HEK293 (cell line): ENCODE measurements around the gene GALNT11.

Source experiments
- CTCF ChIA-PET: fragments of 350-600 bp; formaldehyde crosslinking; extraction: SDS; loops from one replicate; lab custom pipeline; 2021; ENCODE audit warnings: antibody characterized with exemption; lab: Yijun Ruan, JAX
- POLR2A ChIA-PET: fragments of 300-600 bp; formaldehyde crosslinking; extraction: SDS; loops from one replicate; lab custom pipeline; 2020; ENCODE audit warnings: antibody characterized with exemption, inconsistent platforms; lab: Yijun Ruan, JAX
- H3K27ac ChIP-seq: fragments of 200-500 bp; sonication (Bioruptor generic); 2 replicates; pipeline ENCODE4 v1.5.1; 2014; ENCODE audit warnings: low read depth, low read length, control low read depth, inconsistent platforms; ENCODE audit errors: extremely low read depth
- H3K36me3 ChIP-seq, 2 experiments: fragments of 200-500 bp in 1 of 2; sonication (Bioruptor generic) in 1 of 2; 1 replicate in 1 of 2; 2 replicates in 1 of 2; pipeline ENCODE4 v1.5.1; 2014 to 2017; ENCODE audit warnings: inconsistent platforms in 2 of 2, low read length in 2 of 2; ENCODE audit not compliant: control insufficient read depth in 2 of 2, insufficient read depth in 1 of 2
- H3K4me1 ChIP-seq: fragments of 200-500 bp; sonication (Bioruptor generic); 2 replicates; pipeline ENCODE4 v1.5.1; 2014; ENCODE audit warnings: mild to moderate bottlenecking, low read length, inconsistent platforms; ENCODE audit not compliant: control insufficient read depth, insufficient read depth
- H3K4me3 ChIP-seq: 2 replicates; pipeline ENCODE4 v1.5.1; 2011; ENCODE audit warnings: low read depth, mild to moderate bottlenecking, control low read depth, low read length, moderate library complexity
- H3K9me3 ChIP-seq: fragments of 200-500 bp; sonication (Bioruptor generic); 2 replicates; pipeline ENCODE4 v1.5.1; 2014; ENCODE audit warnings: low read depth, low read length, inconsistent platforms; ENCODE audit not compliant: control insufficient read depth, insufficient read depth
- FEZF1 ChIP-seq: fragments of 450-650 bp; formaldehyde crosslinking; IDR thresholded peaks from 2 replicates; pipeline ENCODE4 v1.5.1; 2016; ENCODE audit warnings: missing biosample characterization, missing genetic modification characterization
- KLF7 ChIP-seq: fragments of 450-650 bp; formaldehyde crosslinking; IDR thresholded peaks from 2 replicates; pipeline ENCODE4 v1.5.1; 2016; ENCODE audit warnings: missing biosample characterization, missing genetic modification characterization, borderline replicate concordance
- WT1 ChIP-seq: fragments of 450-650 bp; formaldehyde crosslinking; IDR thresholded peaks from 2 replicates; pipeline ENCODE4 v1.5.1; 2016; ENCODE audit warnings: missing biosample characterization, missing genetic modification characterization
- ZBTB17 ChIP-seq: fragments of 450-650 bp; formaldehyde crosslinking; IDR thresholded peaks from 2 replicates; pipeline ENCODE4 v1.5.1; 2016; ENCODE audit warnings: missing biosample characterization, missing genetic modification characterization
- ZNF114 ChIP-seq: fragments of 450-650 bp; formaldehyde crosslinking; IDR thresholded peaks from 2 replicates; pipeline ENCODE4 v1.5.0; 2017; ENCODE audit warnings: missing biosample characterization, missing genetic modification characterization
- ZNF341 ChIP-seq: fragments of 450-650 bp; formaldehyde crosslinking; IDR thresholded peaks from 2 replicates; pipeline ENCODE4; 2016; ENCODE audit warnings: low read depth, missing biosample characterization, missing genetic modification characterization
- ZNF621 ChIP-seq: fragments of 450-650 bp; formaldehyde crosslinking; IDR thresholded peaks from 2 replicates; pipeline ENCODE4 v1.5.1; 2017; ENCODE audit warnings: missing biosample characterization, missing genetic modification characterization
- TF ChIP-seq, protein P1 (sequence below): fragments of 450-650 bp; formaldehyde crosslinking; IDR thresholded peaks from 2 replicates; pipeline ENCODE4 v1.5.1; 2017; ENCODE audit warnings: missing biosample characterization, missing genetic modification characterization
- TF ChIP-seq, protein P2 (sequence below): fragments of 450-650 bp; formaldehyde crosslinking; IDR thresholded peaks from 2 replicates; pipeline ENCODE4 v1.5.1; 2016; ENCODE audit warnings: missing biosample characterization, missing genetic modification characterization
- TF ChIP-seq, protein P3 (sequence below): fragments of 450-650 bp; formaldehyde crosslinking; IDR thresholded peaks from 2 replicates; pipeline ENCODE4 v1.5.1; 2016; ENCODE audit warnings: missing biosample characterization, missing genetic modification characterization
- TF ChIP-seq, protein P4 (sequence below): fragments of 450-650 bp; formaldehyde crosslinking; IDR thresholded peaks from 2 replicates; pipeline ENCODE4 v1.5.1; 2017; ENCODE audit warnings: missing biosample characterization, missing genetic modification characterization
- TF ChIP-seq, protein P5 (sequence below): fragments of 450-650 bp; formaldehyde crosslinking; IDR thresholded peaks from 2 replicates; pipeline ENCODE4 v1.5.1; 2016; ENCODE audit warnings: missing biosample characterization, missing genetic modification characterization

The GALNT11 gene

DNA sequence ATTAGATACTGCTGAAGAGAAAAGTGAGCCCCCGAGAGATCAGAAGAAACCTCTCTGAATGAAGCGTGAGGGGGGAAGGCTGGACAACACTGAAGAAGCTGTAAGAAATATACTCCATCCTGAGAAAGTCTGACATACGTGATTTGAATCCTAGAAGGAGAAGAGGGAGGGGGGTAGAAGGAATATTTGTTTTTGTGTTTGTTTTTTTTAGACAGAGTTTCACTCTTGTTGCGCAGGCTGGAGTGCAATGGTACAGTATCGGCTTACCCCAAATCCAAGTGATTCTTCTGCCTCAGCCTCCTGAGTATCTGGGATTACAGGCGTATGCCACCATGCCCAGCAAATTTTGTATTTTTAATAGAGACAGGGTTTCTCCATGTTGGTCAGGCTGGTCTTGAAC is 52.6 kb downstream of the GALNT11 start:
- Histone ChIP-seq H3K4me1 (peaks cover 8% of the 10 kb centered on the region; the same call in 1 of the 2 replicates), H3K36me3 (no peaks in the 10 kb centered on the region), H3K27ac (no peak overlapping the region)
- POLR2A ChIA-PET, result no interaction called here
- TF ChIP-seq, protein P1, sequence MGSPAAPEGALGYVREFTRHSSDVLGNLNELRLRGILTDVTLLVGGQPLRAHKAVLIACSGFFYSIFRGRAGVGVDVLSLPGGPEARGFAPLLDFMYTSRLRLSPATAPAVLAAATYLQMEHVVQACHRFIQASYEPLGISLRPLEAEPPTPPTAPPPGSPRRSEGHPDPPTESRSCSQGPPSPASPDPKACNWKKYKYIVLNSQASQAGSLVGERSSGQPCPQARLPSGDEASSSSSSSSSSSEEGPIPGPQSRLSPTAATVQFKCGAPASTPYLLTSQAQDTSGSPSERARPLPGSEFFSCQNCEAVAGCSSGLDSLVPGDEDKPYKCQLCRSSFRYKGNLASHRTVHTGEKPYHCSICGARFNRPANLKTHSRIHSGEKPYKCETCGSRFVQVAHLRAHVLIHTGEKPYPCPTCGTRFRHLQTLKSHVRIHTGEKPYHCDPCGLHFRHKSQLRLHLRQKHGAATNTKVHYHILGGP, result peak; percentile 93
- peak; percentile 42; the same call in 1 of the 2 replicates for TF ChIP-seq WT1
- TF ChIP-seq, protein P2, sequence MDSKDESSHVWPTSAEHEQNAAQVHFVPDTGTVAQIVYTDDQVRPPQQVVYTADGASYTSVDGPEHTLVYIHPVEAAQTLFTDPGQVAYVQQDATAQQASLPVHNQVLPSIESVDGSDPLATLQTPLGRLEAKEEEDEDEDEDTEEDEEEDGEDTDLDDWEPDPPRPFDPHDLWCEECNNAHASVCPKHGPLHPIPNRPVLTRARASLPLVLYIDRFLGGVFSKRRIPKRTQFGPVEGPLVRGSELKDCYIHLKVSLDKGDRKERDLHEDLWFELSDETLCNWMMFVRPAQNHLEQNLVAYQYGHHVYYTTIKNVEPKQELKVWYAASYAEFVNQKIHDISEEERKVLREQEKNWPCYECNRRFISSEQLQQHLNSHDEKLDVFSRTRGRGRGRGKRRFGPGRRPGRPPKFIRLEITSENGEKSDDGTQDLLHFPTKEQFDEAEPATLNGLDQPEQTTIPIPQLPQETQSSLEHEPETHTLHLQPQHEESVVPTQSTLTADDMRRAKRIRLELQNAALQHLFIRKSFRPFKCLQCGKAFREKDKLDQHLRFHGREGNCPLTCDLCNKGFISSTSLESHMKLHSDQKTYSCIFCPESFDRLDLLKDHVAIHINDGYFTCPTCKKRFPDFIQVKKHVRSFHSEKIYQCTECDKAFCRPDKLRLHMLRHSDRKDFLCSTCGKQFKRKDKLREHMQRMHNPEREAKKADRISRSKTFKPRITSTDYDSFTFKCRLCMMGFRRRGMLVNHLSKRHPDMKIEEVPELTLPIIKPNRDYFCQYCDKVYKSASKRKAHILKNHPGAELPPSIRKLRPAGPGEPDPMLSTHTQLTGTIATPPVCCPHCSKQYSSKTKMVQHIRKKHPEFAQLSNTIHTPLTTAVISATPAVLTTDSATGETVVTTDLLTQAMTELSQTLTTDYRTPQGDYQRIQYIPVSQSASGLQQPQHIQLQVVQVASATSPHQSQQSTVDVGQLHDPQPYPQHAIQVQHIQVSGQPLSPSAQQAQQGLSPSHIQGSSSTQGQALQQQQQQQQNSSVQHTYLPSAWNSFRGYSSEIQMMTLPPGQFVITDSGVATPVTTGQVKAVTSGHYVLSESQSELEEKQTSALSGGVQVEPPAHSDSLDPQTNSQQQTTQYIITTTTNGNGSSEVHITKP (tag by site-specific recombination), result peak; percentile 83
- TF ChIP-seq, protein P3, sequence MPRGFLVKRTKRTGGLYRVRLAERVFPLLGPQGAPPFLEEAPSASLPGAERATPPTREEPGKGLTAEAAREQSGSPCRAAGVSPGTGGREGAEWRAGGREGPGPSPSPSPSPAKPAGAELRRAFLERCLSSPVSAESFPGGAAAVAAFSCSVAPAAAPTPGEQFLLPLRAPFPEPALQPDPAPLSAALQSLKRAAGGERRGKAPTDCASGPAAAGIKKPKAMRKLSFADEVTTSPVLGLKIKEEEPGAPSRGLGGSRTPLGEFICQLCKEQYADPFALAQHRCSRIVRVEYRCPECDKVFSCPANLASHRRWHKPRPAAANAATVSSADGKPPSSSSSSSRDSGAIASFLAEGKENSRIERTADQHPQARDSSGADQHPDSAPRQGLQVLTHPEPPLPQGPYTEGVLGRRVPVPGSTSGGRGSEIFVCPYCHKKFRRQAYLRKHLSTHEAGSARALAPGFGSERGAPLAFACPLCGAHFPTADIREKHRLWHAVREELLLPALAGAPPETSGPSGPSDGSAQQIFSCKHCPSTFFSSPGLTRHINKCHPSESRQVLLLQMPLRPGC (tag by site-specific recombination), result no peak
- TF ChIP-seq, protein P4, sequence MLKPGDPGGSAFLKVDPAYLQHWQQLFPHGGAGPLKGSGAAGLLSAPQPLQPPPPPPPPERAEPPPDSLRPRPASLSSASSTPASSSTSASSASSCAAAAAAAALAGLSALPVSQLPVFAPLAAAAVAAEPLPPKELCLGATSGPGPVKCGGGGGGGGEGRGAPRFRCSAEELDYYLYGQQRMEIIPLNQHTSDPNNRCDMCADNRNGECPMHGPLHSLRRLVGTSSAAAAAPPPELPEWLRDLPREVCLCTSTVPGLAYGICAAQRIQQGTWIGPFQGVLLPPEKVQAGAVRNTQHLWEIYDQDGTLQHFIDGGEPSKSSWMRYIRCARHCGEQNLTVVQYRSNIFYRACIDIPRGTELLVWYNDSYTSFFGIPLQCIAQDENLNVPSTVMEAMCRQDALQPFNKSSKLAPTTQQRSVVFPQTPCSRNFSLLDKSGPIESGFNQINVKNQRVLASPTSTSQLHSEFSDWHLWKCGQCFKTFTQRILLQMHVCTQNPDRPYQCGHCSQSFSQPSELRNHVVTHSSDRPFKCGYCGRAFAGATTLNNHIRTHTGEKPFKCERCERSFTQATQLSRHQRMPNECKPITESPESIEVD (tag by site-specific recombination), result 0 out of 2 replicates have a peak, but pooled peaks have one; percentile 12
- TF ChIP-seq ZNF621 (tag by site-specific recombination), result no peak
- TF ChIP-seq, protein P5, sequence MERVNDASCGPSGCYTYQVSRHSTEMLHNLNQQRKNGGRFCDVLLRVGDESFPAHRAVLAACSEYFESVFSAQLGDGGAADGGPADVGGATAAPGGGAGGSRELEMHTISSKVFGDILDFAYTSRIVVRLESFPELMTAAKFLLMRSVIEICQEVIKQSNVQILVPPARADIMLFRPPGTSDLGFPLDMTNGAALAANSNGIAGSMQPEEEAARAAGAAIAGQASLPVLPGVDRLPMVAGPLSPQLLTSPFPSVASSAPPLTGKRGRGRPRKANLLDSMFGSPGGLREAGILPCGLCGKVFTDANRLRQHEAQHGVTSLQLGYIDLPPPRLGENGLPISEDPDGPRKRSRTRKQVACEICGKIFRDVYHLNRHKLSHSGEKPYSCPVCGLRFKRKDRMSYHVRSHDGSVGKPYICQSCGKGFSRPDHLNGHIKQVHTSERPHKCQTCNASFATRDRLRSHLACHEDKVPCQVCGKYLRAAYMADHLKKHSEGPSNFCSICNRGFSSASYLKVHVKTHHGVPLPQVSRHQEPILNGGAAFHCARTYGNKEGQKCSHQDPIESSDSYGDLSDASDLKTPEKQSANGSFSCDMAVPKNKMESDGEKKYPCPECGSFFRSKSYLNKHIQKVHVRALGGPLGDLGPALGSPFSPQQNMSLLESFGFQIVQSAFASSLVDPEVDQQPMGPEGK (tag by site-specific recombination), result peak; percentile 53; the same call in 1 of the 2 replicates
- TF ChIP-seq ZNF341 (tag by site-specific recombination), result peak; percentile 46; the same call in 1 of the 2 replicates
- TF ChIP-seq KLF7 (tag by site-specific recombination), result no peak
- TF ChIP-seq ZNF114, result no peak
- 0 out of 2 replicates have a peak, but pooled peaks have one; percentile 25 for TF ChIP-seq ZBTB17 (tag by site-specific recombination)
- TF ChIP-seq, all 188 proteins: peak for 7
- H3K4me3 ChIP-seq, result no peak overlapping the region
- no peaks in the 10 kb centered on the region for H3K9me3 ChIP-seq
- CTCF ChIA-PET, result no interaction called here

DNA sequence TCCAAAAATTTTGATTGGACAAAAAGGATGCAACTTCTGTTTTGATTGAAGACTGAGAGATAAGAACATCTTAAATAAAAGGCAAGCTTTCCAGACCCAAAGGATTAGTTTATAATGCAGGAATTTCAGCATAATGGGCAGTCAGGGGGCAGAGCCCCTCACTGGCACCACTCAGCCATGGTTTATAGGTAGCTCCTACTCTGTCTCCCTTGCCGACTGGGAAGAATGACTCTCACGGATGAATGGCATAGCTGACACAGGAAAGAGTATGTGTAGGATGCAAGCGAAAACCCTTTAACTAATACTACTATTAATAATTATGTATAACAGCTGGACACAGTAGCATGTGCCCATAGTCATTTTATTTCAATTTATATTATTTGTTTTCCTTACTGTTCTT is 53.3 kb downstream of the GALNT11 start:
- ChIA-PET POLR2A (no interaction called here), CTCF (interaction anchor here (0.5 to 1.6 kb wide), 3 partner anchors 64 to 322 kb away, joined by 3 to 5 read pairs (median 5); no protein-coding TSS in a partner anchor)
- Histone ChIP-seq H3K4me3 (no peak overlapping the region), H3K4me1 (peaks cover 8% of the 10 kb centered on the region; the same call in 1 of the 2 replicates), H3K36me3 (no peaks in the 10 kb centered on the region), H3K27ac (no peak overlapping the region), H3K9me3 (no peaks in the 10 kb centered on the region)
- TF ChIP-seq FEZF1, result no peak
- TF ChIP-seq, protein P4 (tag by site-specific recombination), result 0 out of 2 replicates have a peak, but pooled peaks have one; percentile 10
